HepG2 (cell line): ENCODE results near the gene ZNF621. TPM values are rescaled to one million over a fixed set of nuclear protein-coding genes. Genes with fewer than 3 reads are reported as not detected.

Experiments
- ATF6 ChIP-seq: sonication (generic); formaldehyde crosslinking; conservative IDR thresholded peaks from 2 replicates; pipeline ENCODE4 v1.4.0; 2020; ENCODE audit warnings: missing genetic modification reagents
- DR1 ChIP-seq: sonication (generic); formaldehyde crosslinking; IDR thresholded peaks from 2 replicates; pipeline ENCODE4 v1.8.0; 2021; ENCODE audit warnings: mild to moderate bottlenecking, missing genetic modification reagents, inconsistent platforms
- GZF1 ChIP-seq: sonication (generic); formaldehyde crosslinking; IDR thresholded peaks from 2 replicates; pipeline ENCODE4 v1.5.1; 2020; ENCODE audit warnings: mild to moderate bottlenecking, missing genetic modification reagents
- HOXA3 ChIP-seq: sonication (generic); formaldehyde crosslinking; IDR thresholded peaks from 2 replicates; pipeline ENCODE4 v1.5.0; 2020; ENCODE audit warnings: missing genetic modification reagents
- IRF2 ChIP-seq: IDR thresholded peaks from 2 replicates; pipeline ENCODE4 v1.6.1; 2018; ENCODE audit warnings: missing genetic modification reagents, missing compliant biosample characterization
- JUNB ChIP-seq: sonication (generic); formaldehyde crosslinking; IDR thresholded peaks from 2 replicates; pipeline ENCODE4 v1.8.0; 2022; ENCODE audit warnings: missing genetic modification reagents, mild to moderate bottlenecking, borderline replicate concordance
- KLF15 ChIP-seq: sonication (generic); formaldehyde crosslinking; IDR thresholded peaks from 2 replicates; pipeline ENCODE4 v1.8.1; 2023; ENCODE audit warnings: borderline replicate concordance, mild to moderate bottlenecking, inconsistent platforms, missing genetic modification reagents, mixed read lengths
- NR0B2 ChIP-seq: sonication (generic); formaldehyde crosslinking; IDR thresholded peaks from 2 replicates; pipeline ENCODE4 v1.4.0; 2020; ENCODE audit warnings: mild to moderate bottlenecking, missing genetic modification reagents
- RBFOX2 ChIP-seq: fragments of 200-400 bp; formaldehyde crosslinking; IDR thresholded peaks from 2 replicates; pipeline ENCODE4 v1.6.1; 2017; ENCODE audit warnings: low read depth, mild to moderate bottlenecking, low read length
- RNF2 ChIP-seq: fragments of 450-650 bp; conservative IDR thresholded peaks from 2 replicates; pipeline ENCODE4 v1.6.1; 2016; ENCODE audit warnings: low read depth
- SIX4 ChIP-seq: sonication (generic); formaldehyde crosslinking; IDR thresholded peaks from 2 replicates; pipeline ENCODE4 v1.4.0; 2020; ENCODE audit warnings: missing genetic modification reagents
- SP140L ChIP-seq: sonication (generic); formaldehyde crosslinking; IDR thresholded peaks from 2 replicates; pipeline ENCODE4 v1.4.0; 2020; ENCODE audit warnings: missing genetic modification reagents, borderline replicate concordance
- SRF ChIP-seq: IDR thresholded peaks from 2 replicates; pipeline ENCODE4 v1.6.1; 2011; ENCODE audit warnings: mild to moderate bottlenecking, low read depth, low read length, moderate library complexity
- TBL1XR1 ChIP-seq: fragments of 150-350 bp; IDR thresholded peaks from 2 replicates; pipeline ENCODE4 v1.6.1; 2014; ENCODE audit warnings: borderline replicate concordance, low read length; ENCODE audit not compliant: partially characterized antibody
- TFAP4 ChIP-seq: sonication (generic); IDR thresholded peaks from 2 replicates; pipeline ENCODE4 v1.6.1; 2016; ENCODE audit warnings: low read depth, borderline replicate concordance
- TRIM22 ChIP-seq: fragments of 450-650 bp; IDR thresholded peaks from 2 replicates; pipeline ENCODE4 v1.6.1; 2017
- USF2 ChIP-seq, 2 experiments: sonication (generic) in 1 of 2; formaldehyde crosslinking in 1 of 2; IDR thresholded peaks; 2 replicates each; pipeline versions ENCODE4 v1.5.1 to v1.6.1; 2011 to 2020; ENCODE audit warnings: borderline replicate concordance in 1 of 2, low read depth in 1 of 2, low read length in 1 of 2, mild to moderate bottlenecking in 1 of 2, missing genetic modification reagents in 1 of 2, moderate library complexity in 1 of 2
- ZNF234 ChIP-seq: sonication (generic); formaldehyde crosslinking; conservative IDR thresholded peaks from 2 replicates; pipeline ENCODE4 v1.5.1; 2020; ENCODE audit warnings: mild to moderate bottlenecking, missing genetic modification reagents
- ZNF333 ChIP-seq: sonication (generic); formaldehyde crosslinking; IDR thresholded peaks from 2 replicates; pipeline ENCODE4 v1.4.0; 2020; ENCODE audit warnings: mild to moderate bottlenecking, missing genetic modification reagents, borderline replicate concordance
- ZNF607 ChIP-seq: sonication (generic); formaldehyde crosslinking; IDR thresholded peaks from 2 replicates; pipeline ENCODE4 v1.5.1; 2020; ENCODE audit warnings: missing genetic modification reagents, mild to moderate bottlenecking, borderline replicate concordance
- ZNF629 ChIP-seq: sonication (generic); formaldehyde crosslinking; conservative IDR thresholded peaks from 2 replicates; pipeline ENCODE4 v1.5.0; 2020; ENCODE audit warnings: missing genetic modification reagents
- ZNF747 ChIP-seq: sonication (generic); formaldehyde crosslinking; IDR thresholded peaks from 2 replicates; pipeline ENCODE4 v1.8.1; 2023; ENCODE audit warnings: missing genetic modification reagents, mild to moderate bottlenecking, borderline replicate concordance
- ZSCAN25 ChIP-seq: sonication (generic); formaldehyde crosslinking; IDR thresholded peaks from 2 replicates; pipeline ENCODE4 v1.8.0; 2022; ENCODE audit warnings: mild to moderate bottlenecking, missing genetic modification reagents
- polyA plus RNA-seq, 8 experiments: library from polyadenylated mRNA; depleted of rRNA in 3 of 8; stranded (reverse) in 7 of 8; unstranded in 1 of 8; fragments of >200 nt; fragmentation: Illumina TruSeq in 4 of 8; extraction: Trizol in 4 of 8; gene quantifications; 2 replicates each; pipeline versions ENCODE4 v1.2.1 to v1.2.3, GENCODE V29; 2011 to 2016; ENCODE audit warnings: low read depth in 4 of 8, missing spikeins in 1 of 8, mixed read lengths in 1 of 8; ENCODE audit not compliant: insufficient read depth in 1 of 8
- total RNA-seq, 5 experiments: library from RNA; depleted of rRNA; stranded (reverse); fragments of >200 nt; fragmentation: Illumina TruSeq; extraction: Trizol; gene quantifications; 2 replicates each; pipeline ENCODE4 v1.2.3, GENCODE V29; 2016; ENCODE audit warnings: low read depth in 1 of 5

ZNF621 gene
- total and polyA plus RNA-seq, 2 of the 13 experiments (the other 11 are each of a cell fraction or from before 2014, with no cell fraction given) = 13.2 to 14.9 TPM

GRCh38 chr3:40524568-40525285, at the start of gene ZNF621 (continued):
- TF ChIP-seq USF2 (IDR thresholded peaks at IDR 0.05; ENCODE audit: low read depth, low read length) = no peak
- TF ChIP-seq USF2 (CRISPR knock-in tag; IDR thresholded peaks at IDR 0.05; ENCODE audit: borderline replicate concordance) = no peak
- peak; percentile 82; the same call in 1 of the 2 replicates for TF ChIP-seq ZNF607 (CRISPR knock-in tag)
- TF ChIP-seq SIX4 (CRISPR knock-in tag) = peak; percentile 61
- TF ChIP-seq TBL1XR1 = peak; percentile 30
- TF ChIP-seq ATF6 = no peak
- TF ChIP-seq TFAP4 = peak; percentile 62; the same call in 1 of the 2 replicates
- TF ChIP-seq DR1 (CRISPR knock-in tag) = peak; percentile 94
- TF ChIP-seq KLF15 = no peak; the same call in 1 of the 2 replicates
- no peak for TF ChIP-seq ZNF629 (CRISPR knock-in tag)
- TF ChIP-seq SRF = no peak
- TF ChIP-seq RNF2 = no peak
- peak; percentile 93 for TF ChIP-seq ZNF333 (CRISPR knock-in tag)
- peak; percentile 87 for TF ChIP-seq IRF2 (CRISPR knock-in tag)
- TF ChIP-seq GZF1 (CRISPR knock-in tag) = no peak; the same call in 1 of the 2 replicates
- TF ChIP-seq ZSCAN25 (CRISPR knock-in tag) = peak; percentile 64; the same call in 1 of the 2 replicates
- peak; percentile 93 for TF ChIP-seq HOXA3
- no peak for TF ChIP-seq TRIM22
- TF ChIP-seq NR0B2 (CRISPR knock-in tag) = peak; percentile 80
- no peak for TF ChIP-seq ZNF747
- no peak for TF ChIP-seq JUNB
- 0 out of 2 replicates have a peak, but pooled peaks have one; percentile 58 for TF ChIP-seq ZNF234 (CRISPR knock-in tag)
- peak; percentile 96 for TF ChIP-seq RBFOX2
- TF ChIP-seq SP140L (CRISPR knock-in tag) = 0 out of 2 replicates have a peak, but pooled peaks have one; percentile 45
